Smooth muscle cell (in vitro differentiated cells): ENCODE results near the gene FYN. TPM values are rescaled to one million over a fixed set of nuclear protein-coding genes. Genes with fewer than 3 reads are reported as not detected.

Experiments used
- DNase-seq: peaks from one replicate; lab custom pipeline; 2025; ENCODE audit not compliant: unreplicated experiment; lab: John Stamatoyannopoulos, UW
- H2AFZ ChIP-seq: fragments of 200-600 bp; sonication (generic); 2 replicates; pipeline ENCODE4 v1.6.0; 2016; ENCODE audit warnings: antibody characterized with exemption, low read depth, mild to moderate bottlenecking
- H3F3A ChIP-seq: fragments of 200-600 bp; sonication (generic); 2 replicates; pipeline ENCODE4 v1.6.0; 2017; ENCODE audit warnings: antibody characterized with exemption, low read depth
- H3K27ac ChIP-seq: fragments of 200-600 bp; sonication (generic); 2 replicates; pipeline ENCODE4 v1.5.1; 2016; ENCODE audit warnings: low read depth, mild to moderate bottlenecking
- H3K27me3 ChIP-seq: fragments of 200-600 bp; sonication (generic); 2 replicates; pipeline ENCODE4 v1.6.1; 2016; ENCODE audit warnings: low read depth, mild to moderate bottlenecking
- H3K36me3 ChIP-seq: fragments of 200-600 bp; sonication (generic); 2 replicates; pipeline ENCODE4 v1.5.1; 2016; ENCODE audit warnings: low read depth
- H3K4me1 ChIP-seq: fragments of 200-600 bp; sonication (generic); 2 replicates; pipeline ENCODE4 v1.5.1; 2016; ENCODE audit warnings: low read depth
- H3K4me2 ChIP-seq: fragments of 200-600 bp; sonication (generic); 2 replicates; pipeline ENCODE4 v1.6.0; 2016; ENCODE audit warnings: mild to moderate bottlenecking
- H3K4me3 ChIP-seq: fragments of 200-600 bp; sonication (generic); 2 replicates; pipeline ENCODE4 v1.5.1; 2016; ENCODE audit warnings: mild to moderate bottlenecking
- H3K79me2 ChIP-seq: fragments of 200-600 bp; sonication (generic); 2 replicates; pipeline ENCODE4 v1.6.0; 2016; ENCODE audit warnings: low read depth, mild to moderate bottlenecking
- H3K9ac ChIP-seq: fragments of 200-600 bp; sonication (generic); 2 replicates; pipeline ENCODE4 v1.6.0; 2016; ENCODE audit warnings: low read depth
- H3K9me3 ChIP-seq: fragments of 200-600 bp; sonication (generic); replicated peaks from 2 replicates; pipeline ENCODE4 v1.5.1; 2016; ENCODE audit warnings: low read depth
- H4K20me1 ChIP-seq: fragments of 200-600 bp; sonication (generic); 2 replicates; pipeline ENCODE4 v1.6.0; 2016; ENCODE audit warnings: low read depth
- WGBS: methylation state at CpG from one replicate; pipeline ENCODE4 v1.1.7; 2016; ENCODE audit warnings: low lambda C conversion rate; 5-methylcytosine and 5-hydroxymethylcytosine counted together
- polyA plus RNA-seq: library from polyadenylated mRNA; unstranded; fragments of >200 nt; fragmentation: Nextera tagmentation; extraction: Ambion mirVana; gene quantifications from 2 replicates; pipeline ENCODE4 v1.2.1, GENCODE V29; 2016
- total RNA-seq: library from RNA; depleted of rRNA; stranded (reverse); fragments of >200 nt; gene quantifications from 2 replicates; pipeline ENCODE4 v1.2.3, GENCODE V29; 2014
- TF ChIP-seq, protein P1 (sequence below): fragments of 200-600 bp; sonication (generic); IDR thresholded peaks from 2 replicates; pipeline ENCODE4 v1.5.1; 2017; ENCODE audit warnings: borderline replicate concordance, mild to moderate bottlenecking, antibody characterized with exemption; ENCODE audit not compliant: insufficient read depth, poor library complexity, severe bottlenecking

The FYN gene
- total and polyA plus RNA-seq, 2 experiments from 2014 or later: 110 to 138 TPM

DNA sequence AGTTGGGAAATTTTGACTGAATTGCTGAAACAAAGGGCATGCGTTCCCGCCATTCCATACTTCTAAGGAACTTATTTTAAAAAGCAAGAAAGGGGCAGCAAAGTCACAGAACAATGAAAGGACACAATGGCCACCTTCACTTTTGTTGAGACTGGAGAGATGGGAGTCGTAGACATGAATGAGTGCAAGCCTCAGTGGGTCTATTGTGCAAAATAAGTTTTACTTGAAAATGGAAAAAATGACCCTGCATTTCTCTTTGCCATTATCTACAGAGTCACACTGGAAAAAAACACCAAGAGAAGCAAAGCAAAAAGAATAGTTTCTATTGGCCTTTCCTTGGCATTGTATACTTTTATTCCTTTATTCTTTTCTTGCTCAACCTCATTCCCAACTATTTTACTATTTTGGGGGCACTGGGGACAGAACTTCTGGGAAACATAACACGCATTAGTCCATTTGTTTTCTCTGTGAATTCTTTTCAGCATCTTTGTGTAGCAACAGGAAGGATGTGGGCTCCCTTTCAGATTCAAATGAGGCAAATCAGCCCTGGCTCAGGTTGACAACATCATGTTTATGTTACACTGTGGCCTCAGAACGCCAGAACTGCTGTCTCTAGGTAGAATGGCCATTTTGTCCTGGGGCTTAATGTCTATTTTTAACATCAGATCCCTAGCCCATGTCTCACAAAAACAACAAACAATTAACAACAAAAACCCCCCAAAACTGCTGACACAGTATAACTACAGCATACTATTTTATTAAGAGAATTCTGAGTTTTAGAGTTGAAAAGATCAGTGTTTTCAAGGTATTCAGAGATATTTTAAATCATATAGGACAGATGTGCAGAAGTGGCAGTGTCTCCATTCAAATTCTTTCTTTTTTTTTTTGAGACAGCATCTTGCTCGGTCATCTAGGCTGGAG is 122.2 kb downstream of the FYN start:
- 83% methylated on average over 6 of the region's 6 CpGs for WGBS
- H3K27me3 ChIP-seq: no peaks in the 10 kb centered on the region
- no peak overlapping the region for H3K4me2 ChIP-seq
- peaks cover 7% of the 10 kb centered on the region for H3K4me1 ChIP-seq
- DNase-seq: no peak
- no peaks in the 10 kb centered on the region for H3F3A ChIP-seq
- no peak overlapping the region for H3K4me3 ChIP-seq
- H3K36me3 ChIP-seq: no peaks in the 10 kb centered on the region
- H3K9me3 ChIP-seq: no peaks in the 10 kb centered on the region
- no peak overlapping the region for H3K9ac ChIP-seq
- TF ChIP-seq, protein P1, sequence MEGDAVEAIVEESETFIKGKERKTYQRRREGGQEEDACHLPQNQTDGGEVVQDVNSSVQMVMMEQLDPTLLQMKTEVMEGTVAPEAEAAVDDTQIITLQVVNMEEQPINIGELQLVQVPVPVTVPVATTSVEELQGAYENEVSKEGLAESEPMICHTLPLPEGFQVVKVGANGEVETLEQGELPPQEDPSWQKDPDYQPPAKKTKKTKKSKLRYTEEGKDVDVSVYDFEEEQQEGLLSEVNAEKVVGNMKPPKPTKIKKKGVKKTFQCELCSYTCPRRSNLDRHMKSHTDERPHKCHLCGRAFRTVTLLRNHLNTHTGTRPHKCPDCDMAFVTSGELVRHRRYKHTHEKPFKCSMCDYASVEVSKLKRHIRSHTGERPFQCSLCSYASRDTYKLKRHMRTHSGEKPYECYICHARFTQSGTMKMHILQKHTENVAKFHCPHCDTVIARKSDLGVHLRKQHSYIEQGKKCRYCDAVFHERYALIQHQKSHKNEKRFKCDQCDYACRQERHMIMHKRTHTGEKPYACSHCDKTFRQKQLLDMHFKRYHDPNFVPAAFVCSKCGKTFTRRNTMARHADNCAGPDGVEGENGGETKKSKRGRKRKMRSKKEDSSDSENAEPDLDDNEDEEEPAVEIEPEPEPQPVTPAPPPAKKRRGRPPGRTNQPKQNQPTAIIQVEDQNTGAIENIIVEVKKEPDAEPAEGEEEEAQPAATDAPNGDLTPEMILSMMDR: no peak
- H3K79me2 ChIP-seq: peaks cover 38% of the 10 kb centered on the region
- H4K20me1 ChIP-seq: peaks cover 34% of the 10 kb centered on the region
- H3K27ac ChIP-seq: no peak overlapping the region
- H2AFZ ChIP-seq: no peak overlapping the region

DNA sequence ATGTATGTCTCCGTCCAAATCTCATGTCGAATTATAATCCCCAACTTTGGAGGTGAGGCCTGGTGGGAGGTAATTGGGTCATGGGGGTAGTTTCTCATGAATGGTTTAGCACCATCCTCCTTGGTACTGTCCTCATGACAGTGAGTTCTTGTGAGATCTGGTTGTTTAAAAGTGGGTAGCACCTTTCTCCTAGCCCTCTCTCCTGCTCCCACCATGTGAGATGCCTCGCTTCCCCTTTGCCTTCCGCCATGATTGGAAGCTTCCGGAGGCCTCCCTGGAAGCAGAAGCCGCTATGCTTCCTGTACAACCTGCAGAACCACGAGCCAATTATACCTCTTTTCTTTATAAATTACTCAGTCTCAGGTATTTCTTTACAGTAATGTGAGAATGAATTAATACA is 123.1 kb downstream of the FYN start:
- Histone ChIP-seq H3K4me1 (peaks cover 14% of the 10 kb centered on the region), H2AFZ (no peak overlapping the region), H3K27ac (no peak overlapping the region), H3K9ac (no peak overlapping the region), H4K20me1 (peaks cover 42% of the 10 kb centered on the region), H3K4me2 (no peak overlapping the region), H3K79me2 (peaks cover 29% of the 10 kb centered on the region), H3K4me3 (no peak overlapping the region), H3K27me3 (no peaks in the 10 kb centered on the region), H3K9me3 (no peaks in the 10 kb centered on the region), H3K36me3 (no peaks in the 10 kb centered on the region), H3F3A (no peaks in the 10 kb centered on the region)
- 96% methylated on average over 7 of the region's 7 CpGs for WGBS
- TF ChIP-seq, protein P1: no peak
- no peak for DNase-seq

- H3K4me2 ChIP-seq: no peak overlapping the region
- no peak overlapping the region for H3K9ac ChIP-seq
- peaks cover 25% of the 10 kb centered on the region for H3K4me1 ChIP-seq
- H3F3A ChIP-seq: no peaks in the 10 kb centered on the region
- no peak overlapping the region for H3K27ac ChIP-seq
- no peaks in the 10 kb centered on the region for H3K9me3 ChIP-seq
- no peak overlapping the region for H2AFZ ChIP-seq
- H3K4me3 ChIP-seq: no peak overlapping the region
- H4K20me1 ChIP-seq: peaks cover 60% of the 10 kb centered on the region
- peaks cover 31% of the 10 kb centered on the region for H3K79me2 ChIP-seq
- no peaks in the 10 kb centered on the region for H3K36me3 ChIP-seq
- H3K27me3 ChIP-seq: no peaks in the 10 kb centered on the region
- TF ChIP-seq, protein P1: no peak
- no peak for DNase-seq
- 77% methylated on average over 3 of the region's 3 CpGs for WGBS
Observed at GRCh38 chr6:111748231-111748647, 125.0 kb downstream of the FYN start.
